ENCODE data around the gene CAMP. TPM values are rescaled to one million over a fixed set of nuclear protein-coding genes. Genes with fewer than 3 reads are reported as not detected.

Gene CAMP
- polyA plus RNA-seq, 1 donor from 2014 or later: not detected

- Histone ChIP-seq H3K9me2 (ENCODE audit: insufficient read depth, low read length) (no peaks in the 10 kb centered on the region), H3K27ac (ENCODE audit: low read length) (no peak overlapping the region), H3K9me3 (ENCODE audit: low read length) (no peaks in the 10 kb centered on the region), H3K79me2 (replicated peaks; ENCODE audit: insufficient read depth, low read length) (no peaks in the 10 kb centered on the region), H3K4me2 (ENCODE audit: low read length) (no peak overlapping the region), H2AFZ (ENCODE audit: low read depth, low read length) (no peak overlapping the region), H3K9ac (ENCODE audit: low read length) (no peak overlapping the region), H3F3A (ENCODE audit: insufficient read depth, low read length, poor library complexity, severe bottlenecking) (no peaks in the 10 kb centered on the region), H3K36me3 (ENCODE audit: insufficient read depth, low read length) (no peaks in the 10 kb centered on the region), H3K4me3 (ENCODE audit: low read length) (no peak overlapping the region), H4K20me1 (ENCODE audit: insufficient read depth) (no peaks in the 10 kb centered on the region), H3K27me3 (ENCODE audit: insufficient read depth, low read depth, low read length) (no peaks in the 10 kb centered on the region)
- TF ChIP-seq EZH2 (IDR thresholded peaks at IDR 0.05; ENCODE audit: borderline replicate concordance, insufficient read depth, low read length, poor library complexity, severe bottlenecking) (no peak), CTCF (IDR thresholded peaks at IDR 0.05; ENCODE audit: poor library complexity, severe bottlenecking) (no peak), SMC3 (conservative IDR thresholded peaks at IDR 0.05; ENCODE audit: poor library complexity) (no peak)
Measured at GRCh38 chr3:48199117-48199516, 24.2 kb upstream of the CAMP start.

GRCh38 chr3:48202632-48203031, 20.7 kb upstream of the CAMP start:
- H3K4me3 ChIP-seq (ENCODE audit: low read length): no peak overlapping the region
- no peak overlapping the region for H3K27ac ChIP-seq (ENCODE audit: low read length)
- H3F3A ChIP-seq (ENCODE audit: insufficient read depth, low read length, poor library complexity, severe bottlenecking): no peaks in the 10 kb centered on the region
- no peak overlapping the region for H3K9ac ChIP-seq (ENCODE audit: low read length)
- H3K27me3 ChIP-seq (ENCODE audit: insufficient read depth, low read depth, low read length): no peaks in the 10 kb centered on the region
- no peak overlapping the region for H3K4me2 ChIP-seq (ENCODE audit: low read length)
- no peaks in the 10 kb centered on the region for H3K36me3 ChIP-seq (ENCODE audit: insufficient read depth, low read length)
- H3K79me2 ChIP-seq (replicated peaks; ENCODE audit: insufficient read depth, low read length): no peaks in the 10 kb centered on the region
- H2AFZ ChIP-seq (ENCODE audit: low read depth, low read length): no peak overlapping the region
- no peaks in the 10 kb centered on the region for H4K20me1 ChIP-seq (ENCODE audit: insufficient read depth)
- no peaks in the 10 kb centered on the region for H3K9me2 ChIP-seq (ENCODE audit: insufficient read depth, low read length)
- no peaks in the 10 kb centered on the region for H3K9me3 ChIP-seq (ENCODE audit: low read length)
- TF ChIP-seq POLR2AphosphoS5 (IDR thresholded peaks at IDR 0.05) (no peak), REST (IDR thresholded peaks at IDR 0.05; ENCODE audit: borderline replicate concordance) (no peak), MXI1 (conservative IDR thresholded peaks at IDR 0.05; ENCODE audit: poor library complexity, severe bottlenecking) (no peak), TAF1 (IDR thresholded peaks at IDR 0.05; ENCODE audit: low read depth) (no peak), SMC3 (conservative IDR thresholded peaks at IDR 0.05; ENCODE audit: poor library complexity) (no peak), CTCF (IDR thresholded peaks at IDR 0.05; ENCODE audit: poor library complexity, severe bottlenecking) (no peak), EP300 (conservative IDR thresholded peaks at IDR 0.05; ENCODE audit: poor library complexity, severe bottlenecking) (no peak), EZH2 (IDR thresholded peaks at IDR 0.05; ENCODE audit: borderline replicate concordance, insufficient read depth, low read length, poor library complexity, severe bottlenecking) (no peak), RAD21 (conservative IDR thresholded peaks at IDR 0.05) (no peak)
